HG03097 (cell line): ENCODE data around the gene ARMS2.

Source experiments
- ATAC-seq: cut with Tn5 transposase; IDR thresholded peaks from one replicate; pipeline ENCODE4 v1.9.1; 2021; ENCODE audit not compliant: unreplicated experiment, low FRiP score

Gene ARMS2

DNA sequence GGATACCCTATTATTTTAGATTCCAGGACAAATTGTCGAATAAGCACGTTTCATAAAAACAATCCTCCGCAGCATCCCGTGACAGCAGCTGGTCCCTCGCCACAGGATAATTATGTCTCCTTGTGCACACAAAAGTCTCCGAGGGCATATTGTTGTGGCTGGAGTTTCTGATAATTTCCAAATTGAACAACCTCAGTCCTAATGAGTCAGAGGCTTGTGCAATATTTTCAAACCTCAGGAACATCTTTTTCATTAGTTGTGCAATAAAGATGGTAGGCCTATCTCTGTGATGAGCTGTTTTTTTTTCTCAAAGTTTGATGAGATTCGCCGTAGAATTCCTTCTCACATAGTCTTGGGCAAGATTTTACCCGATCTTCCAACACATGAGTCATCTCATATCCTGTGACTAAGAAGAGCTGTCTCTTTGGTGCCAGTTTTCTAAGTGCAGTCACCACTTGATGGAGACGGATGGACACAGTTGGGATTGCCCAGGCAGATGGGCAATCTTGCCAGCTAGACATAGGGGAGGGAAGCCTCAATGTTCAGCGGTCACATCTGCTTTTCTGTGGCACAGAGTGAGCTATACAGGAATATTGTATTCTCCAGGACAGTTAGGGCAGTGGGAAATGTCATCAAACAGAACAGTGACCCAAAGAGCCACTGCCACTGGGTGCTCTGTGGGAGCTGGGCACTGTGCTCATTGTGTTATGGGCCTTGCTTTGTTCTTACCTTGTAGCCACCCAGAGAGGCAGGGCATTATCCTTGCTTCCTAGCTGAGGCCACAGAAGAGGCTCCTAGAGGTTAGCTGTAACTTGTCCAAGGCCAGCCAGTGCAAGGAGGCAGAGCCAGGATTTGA, 14.7 kb downstream of the ARMS2 start:
- no peak for ATAC-seq

DNA sequence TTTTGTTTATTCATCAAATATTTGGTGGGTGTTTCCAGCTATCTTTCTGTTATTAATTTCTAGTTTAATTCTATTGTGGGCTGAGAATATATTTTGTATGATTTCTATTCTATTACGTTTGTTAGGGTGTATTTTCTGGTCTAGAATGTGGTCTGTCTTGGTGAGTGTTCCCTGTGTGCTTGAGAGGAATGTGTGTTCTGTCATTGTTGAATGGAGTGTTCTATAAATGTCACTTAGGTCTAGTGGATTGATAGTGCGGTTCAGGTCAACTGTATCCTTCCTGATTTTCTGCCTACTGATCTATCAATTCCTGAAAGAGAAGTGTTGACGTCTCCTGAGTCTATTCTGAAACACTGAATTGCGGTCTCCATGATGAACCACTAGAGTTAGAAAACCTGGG, 15.4 kb downstream of the ARMS2 start:
- ATAC-seq = no peak

DNA sequence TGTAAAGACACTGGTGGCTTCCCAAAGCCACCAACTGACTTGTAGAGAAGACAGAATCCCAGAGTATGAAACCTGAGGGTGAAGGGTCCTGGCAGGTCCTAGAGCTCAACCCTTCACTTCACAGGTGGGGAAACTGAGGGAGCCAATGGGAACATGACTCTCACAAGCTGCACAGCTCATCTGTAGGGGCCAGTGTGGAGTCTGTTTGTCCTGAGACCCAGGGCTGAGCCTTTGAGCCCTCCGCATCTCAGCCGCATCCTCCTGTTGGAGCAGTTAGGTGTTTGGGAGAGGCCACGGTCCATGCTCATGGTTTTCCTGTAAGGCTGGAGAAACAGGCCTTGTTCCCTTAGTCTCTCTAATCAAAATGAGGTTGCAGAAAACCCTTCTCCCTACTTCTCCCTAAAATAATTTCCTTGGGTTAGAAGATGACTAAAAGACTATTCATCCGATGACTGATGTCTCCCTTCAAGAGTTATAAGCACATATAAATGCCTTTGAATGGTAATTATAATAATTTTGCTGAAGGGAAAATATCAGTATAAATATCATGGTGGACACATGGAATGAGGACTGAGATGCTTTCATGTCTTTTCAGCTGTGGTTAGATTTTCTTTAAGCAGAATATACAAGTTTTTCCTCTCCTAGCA, 17.2 kb downstream of the ARMS2 start:
- no peak for ATAC-seq

GRCh38 chr10:122473116-122473515, 18.7 kb downstream of the ARMS2 start:
- ATAC-seq = no peak

DNA sequence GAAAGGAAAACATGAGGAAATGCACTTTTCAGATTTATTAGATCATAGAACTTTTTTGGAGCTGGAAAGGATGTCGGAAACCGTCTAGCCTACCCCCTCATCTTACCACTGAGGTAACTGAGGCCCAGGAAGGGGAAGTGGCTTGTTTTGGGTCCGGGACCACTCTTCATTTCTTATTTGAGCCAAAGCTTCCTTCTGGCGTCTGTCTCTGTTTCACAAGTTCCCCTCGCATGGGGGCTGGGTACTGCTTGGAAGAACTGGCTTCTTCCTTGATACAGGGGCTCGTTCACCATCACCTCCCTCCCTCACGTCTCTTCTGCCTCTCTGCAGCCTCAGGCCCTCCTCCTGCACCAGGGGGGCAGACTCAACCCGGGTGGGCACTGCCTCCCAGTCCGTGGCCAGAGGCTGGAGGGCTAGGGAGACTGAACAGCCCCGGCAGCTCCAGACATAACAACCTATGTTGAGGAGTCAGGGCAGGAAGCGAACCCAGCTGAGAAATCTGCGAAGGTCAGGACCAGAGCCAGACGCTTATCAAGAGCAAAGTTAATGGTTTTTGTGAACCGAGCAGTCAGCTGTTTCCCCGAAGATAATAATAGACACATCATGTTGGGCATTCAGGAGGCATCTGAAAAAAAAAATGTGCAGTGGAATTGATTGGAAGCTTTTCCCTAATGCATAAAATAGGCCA, 19.8 kb downstream of the ARMS2 start:
- no peak for ATAC-seq

DNA sequence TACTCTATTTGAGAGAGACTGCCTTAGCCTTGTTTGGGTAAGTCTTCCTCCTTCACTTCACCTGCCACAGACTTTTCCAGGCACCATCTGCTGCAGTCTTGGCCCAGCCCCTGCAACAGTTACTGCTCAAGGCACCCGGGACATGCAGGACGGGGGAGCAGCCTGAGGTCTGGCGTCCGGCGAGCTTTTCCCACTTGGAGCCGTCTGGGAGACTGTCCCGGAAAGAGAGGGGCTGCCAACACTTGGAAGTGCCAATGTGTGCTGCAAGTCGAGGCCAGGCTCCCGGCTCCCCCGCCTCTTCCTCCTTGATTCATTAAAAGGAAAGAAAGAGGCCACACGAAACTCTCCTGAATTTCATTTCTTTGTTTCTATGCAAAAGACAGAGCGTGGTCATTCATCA, 20.6 kb downstream of the ARMS2 start:
- no peak for ATAC-seq

GRCh38 chr10:122475591-122476332, 21.3 kb downstream of the ARMS2 start:
- ATAC-seq = no peak

DNA sequence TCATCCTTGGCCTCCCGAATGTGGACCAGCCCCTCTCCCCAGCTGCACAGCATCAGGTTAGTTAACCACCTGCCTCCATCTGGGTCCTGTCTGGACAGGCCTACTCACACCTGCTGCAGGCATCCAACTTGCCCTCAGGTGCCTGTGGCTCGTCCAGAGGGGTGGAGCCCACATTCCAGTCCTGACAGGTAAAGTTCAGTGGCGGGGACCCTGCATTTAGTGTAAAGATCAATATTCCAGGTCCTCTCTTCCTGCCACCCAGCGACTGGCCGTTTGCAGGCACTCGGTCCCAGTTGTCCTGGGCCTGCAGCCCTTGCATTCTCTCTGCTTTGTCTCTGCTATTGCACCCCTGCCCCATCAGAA, 21.9 kb downstream of the ARMS2 start:
- ATAC-seq = no peak

DNA sequence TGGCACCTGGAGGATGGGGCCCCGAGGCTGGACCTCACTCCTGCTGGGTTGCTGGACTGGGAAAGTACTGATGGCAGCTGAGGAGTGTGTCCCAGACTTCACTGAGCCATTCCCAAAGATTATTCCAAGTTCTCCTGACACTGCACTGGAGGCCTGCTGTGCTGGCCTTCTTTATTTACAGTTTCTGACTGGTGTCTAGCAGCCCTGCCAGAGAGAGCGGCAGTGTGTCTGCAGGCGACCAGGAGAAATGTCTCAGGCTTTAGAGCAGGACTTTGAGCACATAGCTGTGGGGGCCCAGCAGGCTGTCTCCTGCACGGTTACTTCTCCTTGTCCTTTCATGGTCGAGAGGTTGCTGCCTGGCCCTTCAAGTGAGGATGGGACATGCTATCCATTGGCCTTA, 23.0 kb downstream of the ARMS2 start:
- no peak for ATAC-seq

GRCh38 chr10:122478971-122479370, 24.5 kb downstream of the ARMS2 start:
- no peak for ATAC-seq

DNA sequence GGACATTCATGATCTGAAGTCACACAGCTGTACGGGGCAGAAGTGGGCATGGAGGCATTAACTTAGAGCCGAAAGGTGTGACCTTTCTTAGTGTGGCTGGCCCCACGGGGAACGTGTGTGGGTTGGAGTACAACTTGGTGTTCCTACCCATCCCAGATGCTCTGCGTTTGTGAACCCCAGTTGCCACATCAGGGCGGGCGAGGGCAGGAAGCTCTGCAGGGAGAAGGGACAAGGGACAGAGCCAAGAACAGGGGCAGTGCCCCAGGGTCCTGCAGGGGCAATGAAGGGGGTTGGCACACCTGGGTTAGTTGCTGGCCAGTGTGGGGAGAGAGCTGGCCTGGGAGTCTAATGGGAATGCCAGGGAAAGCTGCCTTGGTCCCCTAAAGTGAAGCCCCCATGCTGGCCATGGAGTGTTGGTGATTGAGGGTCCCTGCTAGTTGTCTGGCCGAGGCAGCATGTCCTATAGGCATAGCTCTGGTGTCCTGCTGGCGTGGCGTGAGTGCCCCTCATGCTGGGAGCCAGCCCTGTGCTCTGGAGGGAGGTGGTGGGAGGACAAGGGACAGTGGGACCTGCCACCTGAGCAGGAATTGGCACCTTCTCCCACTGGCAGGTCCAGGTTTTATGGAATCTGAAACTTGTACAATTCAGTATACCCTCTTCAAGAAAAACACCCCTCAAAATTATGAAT, 25.8 kb downstream of the ARMS2 start:
- no peak for ATAC-seq

DNA sequence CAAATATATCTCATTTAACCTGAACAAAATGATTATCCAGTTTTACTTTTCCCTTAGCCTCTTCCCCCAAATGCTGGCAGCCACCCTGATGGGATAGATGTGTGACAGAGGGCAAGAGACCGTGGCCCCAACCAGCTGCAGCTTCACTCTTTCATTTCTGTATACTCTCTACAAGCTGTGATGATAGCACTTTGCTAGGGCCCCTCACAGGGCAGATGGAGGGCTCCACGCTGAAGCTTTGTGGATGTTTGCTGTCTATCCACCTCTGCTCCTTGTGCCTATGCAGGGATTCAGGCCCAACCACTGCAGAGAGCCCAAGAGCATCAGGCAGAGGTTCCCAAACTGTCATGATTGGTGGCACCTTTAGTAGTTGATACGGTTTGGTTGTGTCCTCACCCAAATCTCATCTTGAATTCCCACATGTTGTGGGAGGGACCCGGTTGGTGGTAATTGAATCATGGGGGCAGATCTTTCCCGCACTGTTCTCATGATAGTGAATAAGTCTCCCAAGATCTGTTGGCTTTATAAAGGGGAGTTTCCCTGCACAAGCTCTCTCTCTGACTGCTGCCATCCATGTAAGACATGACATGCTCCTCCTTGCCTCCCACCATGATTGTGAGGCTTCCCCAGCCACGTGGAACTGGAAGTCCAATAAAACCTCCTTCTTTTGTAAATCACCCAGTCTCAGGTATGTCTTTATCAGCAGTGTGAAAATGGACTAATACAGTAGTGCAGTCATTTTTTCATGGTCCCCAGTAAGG, 27.0 kb downstream of the ARMS2 start:
- no peak for ATAC-seq

GRCh38 chr10:122484276-122485060, 30.0 kb downstream of the ARMS2 start:
- no peak for ATAC-seq

DNA sequence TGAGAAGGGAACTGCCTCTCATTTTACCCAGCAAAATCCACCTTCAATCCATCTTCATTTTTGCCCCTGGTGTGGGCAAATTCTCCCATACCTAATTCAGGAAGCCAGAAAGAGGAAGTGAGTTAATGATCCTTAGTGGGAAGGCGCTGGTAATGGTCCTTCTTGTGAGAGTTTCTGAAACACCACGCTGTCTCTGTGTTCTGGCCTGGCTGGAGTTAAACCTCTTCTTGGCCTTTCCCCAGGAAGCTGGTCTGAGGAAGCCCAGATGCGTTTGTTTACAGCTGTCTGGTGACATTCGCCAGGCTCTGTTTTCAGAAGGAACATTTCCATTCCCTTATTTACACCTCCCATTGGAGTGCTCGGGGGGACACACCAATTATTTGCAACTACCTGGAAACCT, 31.2 kb downstream of the ARMS2 start:
- ATAC-seq = no peak

GRCh38 chr10:122486406-122487080, 32.1 kb downstream of the ARMS2 start:
- no peak for ATAC-seq

- ATAC-seq = no peak
Measured at GRCh38 chr10:122487174-122487765, 32.8 kb downstream of the ARMS2 start.

GRCh38 chr10:122490268-122490667, 35.8 kb downstream of the ARMS2 start:
- ATAC-seq = no peak
